Adipocyte (in vitro differentiated cells): ENCODE measurements around the gene UBE2U.

Source experiments
- DNase-seq: peaks from one replicate; pipeline ENCODE4 v3.0.0-alpha.2; 2015; ENCODE audit warnings: low read depth
- H3K27me3 ChIP-seq: replicated peaks from 2 replicates; pipeline ENCODE4 v1.7.0; 2013; ENCODE audit warnings: mild to moderate bottlenecking, low read length, moderate library complexity; ENCODE audit not compliant: control insufficient read depth, insufficient read depth
- H3K36me3 ChIP-seq: 2 replicates; pipeline ENCODE4 v1.7.0; 2013; ENCODE audit warnings: low read length, mild to moderate bottlenecking, moderate library complexity; ENCODE audit not compliant: control insufficient read depth, insufficient read depth, severe bottlenecking
- H3K4me1 ChIP-seq: 2 replicates; pipeline ENCODE4 v1.7.0; 2013; ENCODE audit warnings: mild to moderate bottlenecking, low read length, moderate library complexity; ENCODE audit not compliant: control insufficient read depth, insufficient read depth
- H3K4me3 ChIP-seq: 2 replicates; pipeline ENCODE4 v1.7.0; 2013; ENCODE audit warnings: mild to moderate bottlenecking, low read length, moderate library complexity
- H3K9ac ChIP-seq: 2 replicates; pipeline ENCODE4 v1.7.0; 2013; ENCODE audit warnings: mild to moderate bottlenecking, low read length, moderate library complexity
- H3K9me3 ChIP-seq: 2 replicates; pipeline ENCODE4 v1.7.0; 2013; ENCODE audit warnings: mild to moderate bottlenecking, low read length, moderate library complexity; ENCODE audit not compliant: control insufficient read depth

The UBE2U gene

DNA sequence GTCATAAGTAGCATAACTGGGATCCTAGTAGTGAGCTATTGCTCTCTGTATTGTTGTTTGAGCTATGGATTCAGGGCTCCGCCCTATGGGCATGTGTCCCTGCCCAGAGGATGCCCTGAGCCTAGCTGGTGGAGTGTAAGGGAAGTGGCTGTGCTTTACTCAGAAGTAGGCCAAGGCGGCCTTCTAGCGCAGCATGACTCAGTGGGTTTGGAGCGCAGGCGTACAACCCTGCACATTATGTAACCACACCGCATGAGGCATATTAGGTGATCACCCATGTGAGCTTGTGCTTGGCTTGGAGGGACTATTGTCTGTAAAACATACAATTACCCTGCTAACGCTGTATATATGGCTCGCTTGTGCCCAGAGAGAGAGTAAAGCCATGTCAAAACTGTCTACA, 11.1 kb upstream of the UBE2U start:
- Histone ChIP-seq H3K36me3 (no peaks in the 10 kb centered on the region), H3K4me1 (peaks cover 14% of the 10 kb centered on the region), H3K9me3 (no peaks in the 10 kb centered on the region), H3K4me3 (no peak overlapping the region), H3K27me3 (no peaks in the 10 kb centered on the region), H3K9ac (no peak overlapping the region)
- no peak for DNase-seq

DNA sequence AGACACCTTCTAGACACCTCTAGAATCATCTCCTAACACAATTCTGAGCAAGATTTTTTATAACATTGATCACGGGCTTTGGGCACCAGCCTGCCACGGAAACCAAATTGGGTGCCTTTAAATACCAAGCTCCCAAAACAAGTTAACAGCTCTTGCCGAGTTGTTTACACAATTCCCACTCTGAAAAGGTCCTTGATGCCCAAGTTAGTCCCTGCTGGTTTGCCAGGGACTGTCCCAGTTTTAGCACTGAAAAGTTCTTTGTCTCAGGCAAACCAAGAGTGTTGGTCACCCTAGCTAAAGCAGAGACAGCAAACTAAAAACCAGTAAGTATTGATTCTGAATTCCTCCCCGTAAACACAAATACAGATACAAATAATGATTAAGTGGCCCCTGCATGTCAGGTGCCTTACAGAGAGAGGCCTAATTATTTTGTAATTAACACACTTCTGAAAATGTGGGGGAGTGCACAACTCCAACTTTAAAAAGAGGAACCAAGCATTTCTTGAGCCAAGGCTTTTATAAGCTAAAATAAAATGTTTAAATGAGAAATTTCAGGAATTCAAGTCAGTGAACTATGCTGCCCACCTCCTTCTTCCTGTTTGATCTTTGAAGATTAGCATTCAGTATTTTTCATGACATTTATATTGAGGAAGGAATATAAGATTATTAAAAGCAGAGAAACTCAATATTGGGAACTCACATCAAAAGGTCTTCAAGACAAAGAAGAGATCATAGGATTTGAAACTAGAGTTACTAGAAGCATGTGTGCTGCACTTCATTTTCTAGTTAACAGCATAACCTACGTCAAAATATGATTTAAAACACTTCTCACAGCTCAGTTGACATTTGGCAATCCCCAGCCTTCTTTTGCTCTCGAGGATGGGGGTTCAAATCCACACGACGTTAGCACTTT, 9.0 kb upstream of the UBE2U start:
- Histone ChIP-seq H3K27me3 (no peaks in the 10 kb centered on the region), H3K36me3 (no peaks in the 10 kb centered on the region), H3K4me1 (peaks cover 14% of the 10 kb centered on the region), H3K9me3 (no peaks in the 10 kb centered on the region), H3K9ac (peak overlapping the region; percentile 9), H3K4me3 (no peak overlapping the region)
- no peak for DNase-seq

DNA sequence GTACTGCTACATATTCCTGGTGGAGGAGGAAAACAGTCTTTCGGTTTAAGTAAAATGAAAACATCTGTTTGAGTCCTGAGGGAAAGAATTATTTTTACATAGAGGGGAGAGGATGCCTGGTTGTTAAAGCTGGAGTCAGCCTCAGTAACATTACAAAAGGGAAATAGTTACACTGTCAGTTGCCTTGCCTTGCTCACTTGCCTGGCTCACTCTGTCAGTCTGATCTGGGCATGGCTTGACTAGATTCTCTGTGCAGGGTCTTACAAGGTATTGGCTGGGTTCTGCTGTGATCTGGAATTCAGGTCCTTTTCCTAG, 8.4 kb upstream of the UBE2U start:
- Histone ChIP-seq H3K9me3 (no peaks in the 10 kb centered on the region), H3K4me1 (peaks cover 14% of the 10 kb centered on the region), H3K36me3 (no peaks in the 10 kb centered on the region), H3K9ac (peak overlapping the region; percentile 9), H3K4me3 (no peak overlapping the region), H3K27me3 (no peaks in the 10 kb centered on the region)
- peak; percentile 65 for DNase-seq

DNA sequence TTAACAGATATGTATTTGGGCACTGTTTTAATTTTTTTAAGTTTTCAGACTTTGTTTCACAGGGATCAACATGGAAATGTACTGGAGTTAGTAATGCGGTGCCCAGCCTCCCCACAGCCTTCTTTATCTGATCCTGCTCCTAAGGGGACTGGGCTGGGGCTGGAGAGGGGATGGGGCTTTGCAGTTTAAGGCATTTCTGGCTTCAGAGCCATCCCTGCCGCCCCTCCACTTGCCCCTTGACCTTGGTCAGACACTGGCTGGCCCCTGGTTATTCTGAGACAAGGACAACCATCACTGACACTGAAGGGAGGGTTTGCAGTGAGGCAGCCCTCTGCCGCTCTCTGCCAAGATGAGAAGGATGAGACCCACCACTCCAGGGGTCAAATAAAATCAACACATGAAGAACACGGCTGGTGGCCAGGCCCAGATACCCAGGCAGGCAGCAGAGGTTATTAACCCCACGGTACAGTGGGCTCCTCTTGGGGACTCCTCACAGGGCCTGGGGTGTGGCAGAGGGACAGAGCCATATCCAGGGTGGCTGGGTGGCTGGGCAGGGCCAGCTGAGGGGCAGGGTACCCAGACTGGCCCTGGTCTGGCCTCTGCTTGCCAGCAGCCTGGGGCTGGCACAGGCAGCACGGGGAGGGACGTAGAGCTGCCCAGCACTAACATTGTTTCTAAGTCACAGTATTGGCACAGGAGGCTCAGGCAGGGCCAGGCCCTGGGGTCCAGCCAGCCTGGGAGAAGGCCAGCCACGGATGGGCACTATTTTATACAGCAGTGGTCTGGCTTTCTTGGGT, 7.2 kb upstream of the UBE2U start:
- Histone ChIP-seq H3K4me1 (peaks cover 14% of the 10 kb centered on the region), H3K9me3 (no peaks in the 10 kb centered on the region), H3K36me3 (no peaks in the 10 kb centered on the region), H3K27me3 (no peaks in the 10 kb centered on the region), H3K9ac (no peak overlapping the region), H3K4me3 (no peak overlapping the region)
- DNase-seq = no peak

DNA sequence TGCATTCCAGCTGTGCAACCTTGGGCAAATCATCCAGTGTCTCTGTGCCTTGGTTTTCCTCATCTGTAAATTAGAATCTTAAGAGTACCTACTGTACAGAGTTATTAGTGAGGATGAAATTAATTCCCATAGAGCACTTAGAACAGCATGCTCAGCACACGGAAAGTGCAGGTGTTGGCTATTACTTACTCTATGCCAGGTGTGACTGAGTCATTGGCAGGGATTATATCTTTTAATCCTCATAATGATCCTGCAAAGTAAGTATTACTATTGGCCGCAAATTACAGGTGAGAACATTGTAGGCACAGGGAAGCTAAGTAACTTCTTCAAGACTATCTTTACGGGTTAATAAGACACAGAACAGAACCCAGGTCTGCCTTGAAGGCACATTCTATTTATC, 6.3 kb upstream of the UBE2U start:
- H3K4me3 ChIP-seq = no peak overlapping the region
- no peak overlapping the region for H3K9ac ChIP-seq
- no peak for DNase-seq
- H3K9me3 ChIP-seq = no peaks in the 10 kb centered on the region
- no peaks in the 10 kb centered on the region for H3K36me3 ChIP-seq
- H3K27me3 ChIP-seq = no peaks in the 10 kb centered on the region
- H3K4me1 ChIP-seq = peaks cover 14% of the 10 kb centered on the region

DNA sequence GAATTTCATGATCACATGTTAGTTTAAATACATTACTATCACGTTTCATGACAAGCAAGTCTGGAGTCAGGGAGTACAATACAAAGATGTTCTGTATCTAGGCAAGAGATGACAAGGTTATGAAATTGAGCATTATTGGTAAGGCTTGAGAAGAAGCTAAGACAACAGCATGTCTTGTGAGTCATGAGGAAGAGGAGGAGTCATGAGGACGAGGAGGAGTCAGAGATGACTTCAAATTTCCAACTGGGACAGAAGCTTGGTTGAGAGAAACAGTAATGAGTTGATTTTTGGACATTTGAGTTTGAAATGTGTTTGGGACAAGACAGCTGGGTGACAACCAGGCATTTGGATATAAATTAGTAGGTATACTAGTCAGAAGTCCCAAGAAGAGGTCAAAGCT, 4.3 kb upstream of the UBE2U start:
- Histone ChIP-seq H3K4me3 (no peak overlapping the region), H3K9me3 (no peaks in the 10 kb centered on the region), H3K27me3 (no peaks in the 10 kb centered on the region), H3K4me1 (peaks cover 14% of the 10 kb centered on the region), H3K36me3 (no peaks in the 10 kb centered on the region), H3K9ac (no peak overlapping the region)
- no peak for DNase-seq

DNA sequence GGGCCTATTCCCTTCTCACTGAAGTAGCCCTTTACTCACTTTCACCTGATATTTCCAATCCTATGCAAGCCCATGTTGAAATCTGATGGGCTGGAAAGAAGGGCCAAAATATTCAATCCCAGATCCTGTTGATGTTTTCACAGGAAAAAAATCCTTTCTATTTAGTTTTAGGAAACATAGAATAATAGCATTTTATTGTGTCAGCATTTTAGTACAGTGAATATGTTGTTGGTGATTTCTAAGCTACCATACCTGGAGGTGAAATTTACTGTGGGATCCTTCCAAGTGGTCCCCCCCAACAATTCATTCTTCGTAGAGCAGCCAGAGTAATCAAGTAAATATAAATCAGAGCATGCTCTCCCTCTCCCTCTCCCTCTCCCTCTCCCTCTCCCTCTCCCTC, 3.4 kb upstream of the UBE2U start:
- DNase-seq = no peak
- H3K4me1 ChIP-seq = peaks cover 5% of the 10 kb centered on the region
- H3K36me3 ChIP-seq = no peaks in the 10 kb centered on the region
- H3K27me3 ChIP-seq = no peaks in the 10 kb centered on the region
- no peak overlapping the region for H3K4me3 ChIP-seq
- no peaks in the 10 kb centered on the region for H3K9me3 ChIP-seq
- no peak overlapping the region for H3K9ac ChIP-seq

DNA sequence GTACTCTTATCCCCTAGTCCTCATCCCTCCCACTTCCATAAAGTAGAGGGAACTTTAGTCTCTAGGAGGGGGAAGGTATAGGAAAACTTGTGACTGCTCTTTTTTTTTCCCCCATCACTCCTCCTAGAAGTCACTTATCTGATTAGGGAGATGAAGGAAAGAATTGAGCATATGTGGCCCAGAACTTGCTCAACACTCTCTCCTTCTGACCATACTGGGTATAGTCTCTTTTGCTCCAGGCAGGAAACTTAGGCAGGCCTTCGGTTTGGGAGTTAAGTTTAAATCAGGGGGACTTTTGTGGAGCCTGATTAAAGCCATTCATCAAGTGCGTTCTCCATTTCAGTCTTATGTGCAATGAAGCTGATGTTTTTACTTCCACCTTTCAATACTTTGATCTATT, 5.8 kb downstream of the UBE2U start:
- peaks cover 17% of the 10 kb centered on the region for H3K4me1 ChIP-seq
- peak; percentile 31 for DNase-seq
- no peak overlapping the region for H3K4me3 ChIP-seq
- H3K9ac ChIP-seq = no peak overlapping the region
- no peaks in the 10 kb centered on the region for H3K9me3 ChIP-seq
- no peaks in the 10 kb centered on the region for H3K36me3 ChIP-seq
- H3K27me3 ChIP-seq = no peaks in the 10 kb centered on the region

DNA sequence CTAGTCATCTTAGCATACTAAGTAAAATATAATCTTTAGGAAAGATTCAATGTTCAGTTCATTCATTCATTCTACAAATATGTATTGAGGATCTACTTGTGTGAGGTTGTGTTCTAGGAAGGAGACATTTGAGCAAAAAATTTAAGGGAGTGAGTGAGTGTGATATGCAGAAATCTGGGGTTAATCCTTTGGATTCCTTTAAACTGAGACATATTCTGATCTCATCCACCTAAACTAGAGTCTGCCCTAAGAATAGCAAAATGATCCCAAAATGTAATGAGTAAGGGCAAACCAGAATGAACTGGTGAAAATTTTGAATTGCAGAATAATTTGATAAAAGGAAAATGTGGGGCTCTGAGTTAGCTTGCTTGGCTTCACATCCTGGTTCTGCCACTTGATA, 8.6 kb downstream of the UBE2U start:
- peak; percentile 75 for DNase-seq
- H3K9me3 ChIP-seq = no peaks in the 10 kb centered on the region
- H3K4me3 ChIP-seq = no peak overlapping the region
- no peaks in the 10 kb centered on the region for H3K36me3 ChIP-seq
- peaks cover 17% of the 10 kb centered on the region for H3K4me1 ChIP-seq
- H3K27me3 ChIP-seq = no peaks in the 10 kb centered on the region
- no peak overlapping the region for H3K9ac ChIP-seq

DNA sequence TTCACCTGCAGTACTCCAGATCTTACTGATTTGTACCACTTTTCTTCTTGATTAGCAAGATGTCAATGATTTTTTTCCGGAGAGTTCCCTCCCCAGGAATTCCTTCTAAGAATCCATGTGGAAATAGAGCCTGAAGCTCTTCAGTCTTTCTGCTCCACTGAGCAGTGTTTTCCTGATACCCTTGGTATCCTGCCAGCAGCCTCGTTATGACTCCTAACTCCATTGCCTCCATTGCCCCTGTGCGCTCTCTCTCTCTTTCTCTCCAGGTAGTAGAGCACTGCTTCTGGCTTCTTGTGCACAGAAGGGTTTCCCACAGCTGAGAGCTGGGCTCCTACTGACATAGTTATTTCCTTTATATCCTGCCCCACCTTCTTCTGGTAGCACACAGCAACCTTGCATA, 12.2 kb downstream of the UBE2U start:
- Histone ChIP-seq H3K36me3 (no peaks in the 10 kb centered on the region), H3K9ac (no peak overlapping the region), H3K4me1 (peaks cover 17% of the 10 kb centered on the region), H3K27me3 (no peaks in the 10 kb centered on the region), H3K9me3 (no peaks in the 10 kb centered on the region), H3K4me3 (no peak overlapping the region)
- DNase-seq = no peak

DNA sequence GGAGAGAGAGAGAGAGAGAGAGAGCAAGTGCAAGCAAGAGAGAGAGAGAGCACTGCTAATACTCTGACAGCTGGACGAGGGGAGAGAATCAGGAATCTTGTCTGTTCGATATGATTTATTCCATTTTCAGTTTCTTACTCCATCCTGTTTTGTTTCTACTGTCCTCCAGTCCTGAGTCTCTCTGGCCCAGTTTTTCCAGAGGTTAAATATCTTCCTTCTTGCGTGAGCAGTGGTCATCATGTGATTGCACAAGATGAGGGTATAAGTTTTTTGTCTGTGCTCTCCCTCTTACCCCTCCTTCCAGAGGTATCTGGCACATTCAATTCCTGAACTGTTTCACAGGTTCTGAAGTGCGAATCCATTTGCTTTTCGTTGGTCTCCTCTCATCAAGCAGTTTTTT, 16.8 kb downstream of the UBE2U start:
- DNase-seq = no peak
- Histone ChIP-seq H3K9ac (no peak overlapping the region), H3K4me3 (no peak overlapping the region), H3K27me3 (no peaks in the 10 kb centered on the region), H3K4me1 (peaks cover 11% of the 10 kb centered on the region), H3K36me3 (no peaks in the 10 kb centered on the region), H3K9me3 (no peaks in the 10 kb centered on the region)
